ENCODE measurements around the gene PLA2G4F.

Gene PLA2G4F

GRCh38 chr15:42143356-42143755 is 13.1 kb downstream of the PLA2G4F start:
- no peak for TF ChIP-seq CTCF (IDR thresholded peaks at IDR 0.05; ENCODE audit: extremely low read depth, missing control alignments)
- no peak for DNase-seq (ENCODE audit: low spot score)

GRCh38 chr15:42141795-42142667 is 14.4 kb downstream of the PLA2G4F start:
- no peak for TF ChIP-seq CTCF (IDR thresholded peaks at IDR 0.05; ENCODE audit: extremely low read depth, missing control alignments)
- DNase-seq (ENCODE audit: low spot score) = no peak

GRCh38 chr15:42141246-42141645 is 15.2 kb downstream of the PLA2G4F start:
- DNase-seq (ENCODE audit: low spot score) = no peak
- no peak for TF ChIP-seq CTCF (IDR thresholded peaks at IDR 0.05; ENCODE audit: extremely low read depth, missing control alignments)

- TF ChIP-seq CTCF (IDR thresholded peaks at IDR 0.05; ENCODE audit: extremely low read depth, missing control alignments) = no peak
- no peak for DNase-seq (ENCODE audit: low spot score)
Measured at GRCh38 chr15:42140383-42141070, 15.9 kb downstream of the PLA2G4F start.

- TF ChIP-seq CTCF (IDR thresholded peaks at IDR 0.05; ENCODE audit: extremely low read depth, missing control alignments) = no peak
- no peak for DNase-seq (ENCODE audit: low spot score)
Measured at GRCh38 chr15:42139596-42139995, 16.8 kb downstream of the PLA2G4F start.

GRCh38 chr15:42138968-42139386 is 17.5 kb downstream of the PLA2G4F start:
- no peak for DNase-seq (ENCODE audit: low spot score)
- TF ChIP-seq CTCF (IDR thresholded peaks at IDR 0.05; ENCODE audit: extremely low read depth, missing control alignments) = no peak

GRCh38 chr15:42138411-42138810 is 18.0 kb downstream of the PLA2G4F start:
- no peak for DNase-seq (ENCODE audit: low spot score)
- no peak for TF ChIP-seq CTCF (IDR thresholded peaks at IDR 0.05; ENCODE audit: extremely low read depth, missing control alignments)

Measured in GM20000 (cell line).